IMR-90 (cell line): Measurements from ENCODE around the gene ADGRD1. TPM values are rescaled to one million over a fixed set of nuclear protein-coding genes. Genes with fewer than 3 reads are reported as not detected.

Source experiments
- ATAC-seq: fragments of 200-7000 bp; cut with Tn5 transposase; 2 replicates; pipeline ENCODE4 v1.9.1; 2020; ENCODE audit warnings: low read depth, mild to moderate bottlenecking, moderate library complexity
- BruUV-seq: library from RNA; stranded (reverse); fragments of 400-500 nt; replicated peaks from 2 replicates; lab custom pipeline; 2021; lab: Mats Ljungman, UMichigan
- CTCF ChIA-PET: fragments of 300-600 bp; formaldehyde crosslinking; extraction: SDS; loops from one replicate; lab custom pipeline; 2021; ENCODE audit warnings: antibody characterized with exemption; lab: Yijun Ruan, JAX
- POLR2A ChIA-PET: fragments of 300-600 bp; sonication (Branson Sonifier 250); formaldehyde crosslinking; loops from one replicate; lab custom pipeline; 2022; ENCODE audit warnings: antibody characterized with exemption; ENCODE audit not compliant: unreplicated experiment; lab: Charles Lee
- DNase-seq: peaks from one replicate; pipeline ENCODE4 v3.0.0; 2013
- H2AFZ ChIP-seq: replicated peaks from 2 replicates; pipeline ENCODE3; 2013; ENCODE audit warnings: low read length, mild to moderate bottlenecking; ENCODE audit not compliant: poor library complexity
- H2AK5ac ChIP-seq: 2 replicates; pipeline ENCODE4 v1.6.1; 2013; ENCODE audit warnings: low read depth, low read length, inconsistent platforms
- H2AK9ac ChIP-seq: replicated peaks from 2 replicates; pipeline ENCODE3; 2013; ENCODE audit warnings: mild to moderate bottlenecking, low read depth, low read length, moderate library complexity; ENCODE audit not compliant: poor library complexity
- H2BK120ac ChIP-seq: 2 replicates; pipeline ENCODE4 v1.6.1; 2013; ENCODE audit warnings: low read depth, low read length, inconsistent platforms
- H2BK15ac ChIP-seq: 3 replicates; pipeline ENCODE4 v1.6.1; 2013; ENCODE audit warnings: low read depth, low read length, inconsistent platforms
- H2BK20ac ChIP-seq: 2 replicates; pipeline ENCODE4 v1.6.1; 2013; ENCODE audit warnings: low read depth, mild to moderate bottlenecking, inconsistent platforms, low read length, moderate library complexity
- H2BK5ac ChIP-seq: 2 replicates; pipeline ENCODE4 v1.6.1; 2013; ENCODE audit warnings: mild to moderate bottlenecking, low read depth, low read length, inconsistent platforms; ENCODE audit not compliant: poor library complexity, severe bottlenecking
- H3K14ac ChIP-seq: replicated peaks from 2 replicates; pipeline ENCODE4 v1.6.1; 2013; ENCODE audit warnings: low read depth, low read length, inconsistent platforms
- H3K18ac ChIP-seq: 2 replicates; pipeline ENCODE4 v1.6.1; 2013; ENCODE audit warnings: low read depth, low read length, control low read depth
- H3K23ac ChIP-seq: 2 replicates; pipeline ENCODE4 v1.6.1; 2013; ENCODE audit warnings: low read depth, low read length, inconsistent platforms
- H3K27ac ChIP-seq: 2 replicates; pipeline ENCODE4 v1.5.1; 2013; ENCODE audit warnings: mild to moderate bottlenecking, control low read depth, low read length; ENCODE audit not compliant: insufficient read depth
- H3K27me3 ChIP-seq: 2 replicates; pipeline ENCODE4 v1.6.1; 2013; ENCODE audit warnings: low read length; ENCODE audit not compliant: control insufficient read depth, insufficient read depth
- H3K36me3 ChIP-seq: 2 replicates; pipeline ENCODE4 v1.6.1; 2013; ENCODE audit warnings: low read length, mixed read lengths; ENCODE audit not compliant: control insufficient read depth, insufficient read depth
- H3K4ac ChIP-seq: 2 replicates; pipeline ENCODE4 v1.6.1; 2013; ENCODE audit warnings: low read depth, low read length, inconsistent platforms
- H3K4me1 ChIP-seq: 2 replicates; pipeline ENCODE4 v1.6.1; 2013; ENCODE audit warnings: low read length, mixed read lengths; ENCODE audit not compliant: control insufficient read depth, insufficient read depth
- H3K4me2 ChIP-seq: 2 replicates; pipeline ENCODE4 v1.6.1; 2013; ENCODE audit warnings: low read depth, mild to moderate bottlenecking, control low read depth, low read length, moderate library complexity
- H3K4me3 ChIP-seq: 2 replicates; pipeline ENCODE4 v1.5.1; 2013; ENCODE audit warnings: low read depth, mild to moderate bottlenecking, control low read depth, low read length, moderate library complexity; ENCODE audit not compliant: insufficient read depth
- H3K56ac ChIP-seq: 2 replicates; pipeline ENCODE4 v1.6.1; 2013; ENCODE audit warnings: low read length, inconsistent platforms; ENCODE audit not compliant: insufficient read depth; ENCODE audit errors: extremely low read depth
- H3K79me1 ChIP-seq, 2 experiments: 2 replicates each; pipeline ENCODE4 v1.6.1; 2013; ENCODE audit warnings: low read length in 2 of 2, inconsistent platforms in 1 of 2, low read depth in 1 of 2
- H3K9ac ChIP-seq: 2 replicates; pipeline ENCODE4 v1.6.1; 2013; ENCODE audit warnings: low read depth, low read length, control low read depth
- H3K9me1 ChIP-seq: 2 replicates; pipeline ENCODE4 v1.6.1; 2013; ENCODE audit warnings: low read length, inconsistent platforms; ENCODE audit not compliant: insufficient read depth
- H3K9me3 ChIP-seq: 2 replicates; pipeline ENCODE4 v1.6.1; 2013; ENCODE audit warnings: low read length; ENCODE audit not compliant: control insufficient read depth, insufficient read depth
- H4K20me1 ChIP-seq: 2 replicates; pipeline ENCODE4 v1.6.1; 2013; ENCODE audit warnings: low read length, inconsistent platforms; ENCODE audit not compliant: insufficient read depth
- H4K5ac ChIP-seq: 2 replicates; pipeline ENCODE4 v1.6.1; 2013; ENCODE audit warnings: mild to moderate bottlenecking, low read depth, low read length, control low read depth
- H4K8ac ChIP-seq, 2 experiments: 2 replicates each; pipeline ENCODE4 v1.6.1; 2013; ENCODE audit warnings: low read depth in 2 of 2, low read length in 2 of 2, control low read depth in 1 of 2, inconsistent platforms in 1 of 2
- H4K91ac ChIP-seq: 2 replicates; pipeline ENCODE4 v1.6.1; 2013; ENCODE audit warnings: low read depth, low read length, inconsistent platforms; ENCODE audit not compliant: insufficient read depth
- MXI1 ChIP-seq: IDR thresholded peaks from 2 replicates; pipeline ENCODE4 v1.6.1; 2012; ENCODE audit warnings: low read depth, mild to moderate bottlenecking, low read length, moderate library complexity, borderline replicate concordance
- NFE2L2 ChIP-seq: fragments of 150-350 bp; IDR thresholded peaks from 2 replicates; pipeline ENCODE4 v1.6.1; 2016; ENCODE audit warnings: low read depth, mild to moderate bottlenecking, low read length
- RCOR1 ChIP-seq: IDR thresholded peaks from 2 replicates; pipeline ENCODE4 v1.6.1; 2012; ENCODE audit warnings: mild to moderate bottlenecking, low read length, improper control_type of control experiment; ENCODE audit not compliant: insufficient replicate concordance
- WGBS, 2 experiments: methylation state at CpG; one replicate each; pipeline versions ENCODE4 v1.1.5 to v1.1.7; 2013; ENCODE audit warnings: missing lambda C conversion rate in 2 of 2; ENCODE audit not compliant: insufficient read length in 1 of 2; ENCODE audit errors: extremely low coverage in 2 of 2; 5-methylcytosine and 5-hydroxymethylcytosine counted together
- dilution Hi-C: fragments of 300-500 bp; cut with HindIII; formaldehyde crosslinking; loops from one replicate; pipeline ENCODE4 v1.14.3; 2018; ENCODE audit warnings: low sequenced_read_pairs; ENCODE audit not compliant: unreplicated experiment
- in situ Hi-C: fragments of 300-500 bp; cut with MboI; formaldehyde crosslinking; loops from 3 replicates; pipeline ENCODE4 v1.14.3; 2019; ENCODE audit warnings: low sequenced_read_pairs, inconsistent platforms, mixed read lengths
- intact Hi-C: fragments of 100-400 bp; cut with micrococcal nuclease; formaldehyde crosslinking; loops from 2 replicates; pipeline ENCODE4 v1.10.0; 2022
- polyA plus RNA-seq, 3 experiments: library from polyadenylated mRNA; depleted of rRNA; stranded (reverse); fragments of >200 nt; gene quantifications; 2 replicates each; pipeline ENCODE4 v1.2.3, GENCODE V29; 2012; ENCODE audit warnings: low replicate concordance in 1 of 3
- total RNA-seq: library from RNA; depleted of rRNA; stranded (reverse); fragments of >200 nt; gene quantifications from 2 replicates; pipeline ENCODE4 v1.2.3, GENCODE V29; 2012

Gene ADGRD1
- total and polyA plus RNA-seq, 2 of the 4 experiments (the other 2 are of a cell fraction) = not detected

DNA sequence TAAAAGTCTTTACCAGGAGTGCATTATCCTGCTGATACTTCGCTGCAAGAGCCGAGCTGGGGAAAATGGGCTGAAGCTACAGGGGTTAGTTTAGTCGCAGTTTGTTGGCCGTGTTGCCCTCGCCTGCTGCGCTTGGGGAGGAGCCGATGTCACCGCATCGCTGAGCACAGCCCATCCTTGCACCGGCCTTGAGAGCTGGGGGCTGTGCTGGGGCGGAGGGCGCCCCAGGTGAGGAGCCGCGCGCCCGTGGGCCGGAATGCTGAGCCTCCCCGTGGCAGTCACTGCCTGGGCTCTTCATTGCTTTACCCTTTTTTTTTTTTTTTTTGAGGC, 50.0 kb downstream of the ADGRD1 start:
- intact Hi-C loops (no loop called here), in situ Hi-C loops (no loop called here), dilution Hi-C loops (no loop called here)
- POLR2A ChIA-PET = no interaction called here
- no peak overlapping the region for H3K9ac ChIP-seq
- no peak overlapping the region for H3K4me3 ChIP-seq
- H2BK20ac ChIP-seq = no peak overlapping the region
- H2AK9ac ChIP-seq = no peak overlapping the region
- no peak overlapping the region for H3K14ac ChIP-seq
- no TSS peak for BruUV-seq
- H4K20me1 ChIP-seq = no peaks in the 10 kb centered on the region
- H2AFZ ChIP-seq = no peak overlapping the region
- DNase-seq (no peak), ATAC-seq (no peak)
- no peak overlapping the region for H4K5ac ChIP-seq
- H4K91ac ChIP-seq = no peak overlapping the region
- TF ChIP-seq NFE2L2 = no peak
- no peak for TF ChIP-seq RCOR1
- no peak for TF ChIP-seq MXI1
- no peaks in the 10 kb centered on the region for H3K36me3 ChIP-seq
- no peaks in the 10 kb centered on the region for H3K79me1 ChIP-seq
- H2AK5ac ChIP-seq = no peak overlapping the region
- CTCF ChIA-PET = no interaction called here
- H3K9me1 ChIP-seq = no peaks in the 10 kb centered on the region
- no peaks in the 10 kb centered on the region for H3K27me3 ChIP-seq
- H3K23ac ChIP-seq = no peak overlapping the region
- no peak overlapping the region for H4K8ac ChIP-seq
- H3K4me2 ChIP-seq = no peak overlapping the region
- peaks cover 32% of the 10 kb centered on the region for H3K9me3 ChIP-seq
- no peaks in the 10 kb centered on the region for H3K4me1 ChIP-seq
- H2BK15ac ChIP-seq = no peak overlapping the region
- H3K27ac ChIP-seq = no peak overlapping the region
- H2BK120ac ChIP-seq = no peak overlapping the region
- no peak overlapping the region for H3K18ac ChIP-seq
- no peak overlapping the region for H3K56ac ChIP-seq
- H3K4ac ChIP-seq = no peak overlapping the region
- WGBS, 2 experiments = no CpG with 5 or more reads among the region's 18 CpGs
- no peak overlapping the region for H2BK5ac ChIP-seq
